ENCODE results near the gene CD209. TPM values are rescaled to one million over a fixed set of nuclear protein-coding genes. Genes with fewer than 3 reads are reported as not detected.
A peak's percentile ranks its signal among the peaks of the same experiment; 100 is the strongest.

Gene CD209
- total and polyA plus RNA-seq, 8 donors, result 0.19 to 7.0 (median 0.48) TPM

GRCh38 chr19:7705387-7706187 lies 41.7 kb downstream of the CD209 start:
- ATAC-seq, result peak in 2 of 4 donors; percentile 41 to 64
- TF ChIP-seq CTCF (IDR thresholded peaks at IDR 0.05), result no peak
- WGBS, 2 donors, result 45 to 60% methylated on average over 24 of the region's 24 CpGs
- H3K27me3 ChIP-seq, result no peaks in the 10 kb centered on the region
- peak overlapping the region in 1 of 4 donors; percentile 39 for H3K27ac ChIP-seq
- intact Hi-C loops (cut with DNase I), result no loop called here
- no peaks in the 10 kb centered on the region for H3K9me3 ChIP-seq
- FAIRE-seq, result no peak
- no peaks in the 10 kb centered on the region for H3K4me1 ChIP-seq
- no peaks in the 10 kb centered on the region for H3K36me3 ChIP-seq
- DNase-seq, result peak in 1 of 6 donors; percentile 40
- H3K4me3 ChIP-seq, result no peak overlapping the region

GRCh38 chr19:7704280-7705060 lies 42.9 kb downstream of the CD209 start:
- WGBS, 2 donors, result 49 to 69% methylated on average over 6 of the region's 6 CpGs
- ATAC-seq (no peak), FAIRE-seq (no peak), DNase-seq (no peak)
- H3K4me3 ChIP-seq, result no peak overlapping the region
- intact Hi-C loops (cut with DNase I), result no loop called here
- H3K27me3 ChIP-seq, result no peaks in the 10 kb centered on the region
- no peak overlapping the region for H3K27ac ChIP-seq
- H3K9me3 ChIP-seq, result no peaks in the 10 kb centered on the region
- no peaks in the 10 kb centered on the region for H3K36me3 ChIP-seq
- H3K4me1 ChIP-seq, result no peaks in the 10 kb centered on the region
- no peak for TF ChIP-seq CTCF (IDR thresholded peaks at IDR 0.05)

GRCh38 chr19:7703332-7703731 lies 44.0 kb downstream of the CD209 start:
- no peaks in the 10 kb centered on the region for H3K4me1 ChIP-seq
- intact Hi-C loops (cut with DNase I), result no loop called here
- no peak for FAIRE-seq
- 34 to 56% methylated on average over 8 of the region's 8 CpGs for WGBS, 2 donors
- ATAC-seq, result no peak
- H3K27ac ChIP-seq, result no peak overlapping the region
- no peaks in the 10 kb centered on the region for H3K27me3 ChIP-seq
- no peaks in the 10 kb centered on the region for H3K36me3 ChIP-seq
- H3K4me3 ChIP-seq, result no peak overlapping the region
- DNase-seq, result no peak
- no peaks in the 10 kb centered on the region for H3K9me3 ChIP-seq
- TF ChIP-seq CTCF (IDR thresholded peaks at IDR 0.05), result no peak

GRCh38 chr19:7701654-7702457 lies 45.5 kb downstream of the CD209 start, which contains the start of gene FCER2:
TSS of gene FCER2 (minus strand) at chr19:7702131. CDS start at chr19:7699760, 2,371 bp downstream.
- intact Hi-C loops (cut with DNase I), result no loop called here
- Histone ChIP-seq H3K27me3 (no peaks in the 10 kb centered on the region), H3K4me1 (no peaks in the 10 kb centered on the region), H3K4me3 (no peak within 1 kb of the TSS), H3K36me3 (no peaks in the 10 kb centered on the region), H3K9me3 (no peaks in the 10 kb centered on the region), H3K27ac (no peak within 1 kb of the TSS)
- no peak for FAIRE-seq
- TF ChIP-seq CTCF (IDR thresholded peaks at IDR 0.05), result no peak
- DNase-seq, result no peak
- ATAC-seq, result peak in 1 of 4 donors; percentile 30
- 40 to 55% methylated on average over 20 of the region's 20 CpGs for WGBS, 2 donors
